Measurements from ENCODE around the gene SCLY.

Gene SCLY

DNA sequence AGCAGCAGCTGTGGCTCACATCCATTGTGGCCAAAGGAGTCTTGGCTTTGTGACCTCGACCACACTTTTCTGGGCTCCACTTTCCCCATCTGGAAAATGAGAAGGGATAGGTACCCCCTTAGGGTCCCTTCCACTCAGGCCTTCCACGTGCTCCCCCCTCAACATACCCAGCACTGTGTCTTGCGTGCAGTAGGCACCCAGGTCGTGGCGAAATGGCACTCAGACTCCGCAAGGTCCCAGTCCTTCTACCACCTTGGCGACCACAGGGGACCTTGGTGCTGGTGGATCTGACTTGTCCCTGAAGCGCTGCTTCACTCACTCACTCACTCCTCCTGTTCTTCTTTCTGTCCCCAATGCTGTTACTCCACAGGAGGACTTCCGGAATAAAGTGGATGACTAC lies 19.9 kb upstream of the SCLY start:
- no peak overlapping the region for H3K27ac ChIP-seq
- TF ChIP-seq ZFX (IDR thresholded peaks at IDR 0.05; ENCODE audit: borderline replicate concordance), result no peak
- TF ChIP-seq, protein P1, sequence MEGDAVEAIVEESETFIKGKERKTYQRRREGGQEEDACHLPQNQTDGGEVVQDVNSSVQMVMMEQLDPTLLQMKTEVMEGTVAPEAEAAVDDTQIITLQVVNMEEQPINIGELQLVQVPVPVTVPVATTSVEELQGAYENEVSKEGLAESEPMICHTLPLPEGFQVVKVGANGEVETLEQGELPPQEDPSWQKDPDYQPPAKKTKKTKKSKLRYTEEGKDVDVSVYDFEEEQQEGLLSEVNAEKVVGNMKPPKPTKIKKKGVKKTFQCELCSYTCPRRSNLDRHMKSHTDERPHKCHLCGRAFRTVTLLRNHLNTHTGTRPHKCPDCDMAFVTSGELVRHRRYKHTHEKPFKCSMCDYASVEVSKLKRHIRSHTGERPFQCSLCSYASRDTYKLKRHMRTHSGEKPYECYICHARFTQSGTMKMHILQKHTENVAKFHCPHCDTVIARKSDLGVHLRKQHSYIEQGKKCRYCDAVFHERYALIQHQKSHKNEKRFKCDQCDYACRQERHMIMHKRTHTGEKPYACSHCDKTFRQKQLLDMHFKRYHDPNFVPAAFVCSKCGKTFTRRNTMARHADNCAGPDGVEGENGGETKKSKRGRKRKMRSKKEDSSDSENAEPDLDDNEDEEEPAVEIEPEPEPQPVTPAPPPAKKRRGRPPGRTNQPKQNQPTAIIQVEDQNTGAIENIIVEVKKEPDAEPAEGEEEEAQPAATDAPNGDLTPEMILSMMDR (IDR thresholded peaks at IDR 0.05), result no peak

DNA sequence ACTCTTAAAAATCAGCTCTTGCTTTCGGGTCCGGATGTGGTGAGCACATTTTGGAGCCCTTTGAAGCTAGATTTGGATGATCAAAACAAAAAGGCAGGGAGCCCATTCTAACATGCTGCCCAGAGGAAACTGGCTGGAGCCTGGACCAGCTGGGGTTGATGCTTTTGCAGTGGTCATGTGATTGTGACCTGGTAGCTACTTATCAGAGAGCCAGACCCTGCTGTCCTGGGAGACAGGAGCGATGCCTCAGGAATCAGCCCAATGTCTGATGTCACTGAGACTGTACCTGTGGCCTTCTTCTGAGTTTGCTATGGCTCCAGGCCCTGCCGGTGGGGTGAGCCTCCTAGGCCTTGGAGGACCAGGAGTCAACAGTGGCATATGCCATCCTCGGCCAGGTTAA lies 18.7 kb upstream of the SCLY start:
- TF ChIP-seq, protein P1 (IDR thresholded peaks at IDR 0.05), result no peak
- TF ChIP-seq ZFX (IDR thresholded peaks at IDR 0.05; ENCODE audit: borderline replicate concordance), result no peak
- H3K27ac ChIP-seq, result no peak overlapping the region

DNA sequence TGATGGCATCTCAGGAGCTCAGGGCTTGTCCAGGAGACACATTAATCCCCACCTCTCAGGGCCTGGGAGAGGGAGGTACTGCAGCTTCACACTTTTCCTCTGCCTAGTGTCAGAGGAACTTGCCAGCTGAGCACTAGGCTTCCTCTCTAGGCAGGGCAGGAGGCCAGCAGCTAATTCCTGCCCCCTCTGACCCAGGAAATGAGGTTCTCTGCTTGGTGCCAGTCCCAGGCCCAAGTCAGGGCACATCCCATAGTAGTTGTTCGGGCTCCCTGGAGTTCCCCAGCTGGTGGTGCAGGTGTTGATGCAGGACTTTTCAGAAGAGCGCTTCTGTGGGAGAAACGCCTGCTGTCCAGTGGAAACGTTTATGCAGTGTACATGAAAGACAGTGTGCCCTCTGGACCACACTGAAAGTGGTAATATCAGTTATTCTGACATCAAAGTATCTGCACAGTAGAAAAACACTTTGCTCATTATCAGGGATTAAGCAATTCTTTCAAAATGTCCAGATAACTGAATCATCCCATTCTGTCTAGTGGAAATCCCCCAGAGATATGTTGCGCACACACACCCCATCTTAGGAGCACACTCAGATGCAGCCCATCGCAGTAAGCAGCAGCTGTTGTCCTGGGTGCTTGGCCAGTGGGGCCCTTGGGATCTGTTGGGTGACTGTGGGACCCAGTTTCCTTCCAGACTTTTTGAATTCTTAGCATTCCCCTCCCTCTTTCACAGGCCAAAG lies 17.8 kb upstream of the SCLY start:
- no peak for TF ChIP-seq ZFX (IDR thresholded peaks at IDR 0.05; ENCODE audit: borderline replicate concordance)
- H3K27ac ChIP-seq, result no peak overlapping the region

DNA sequence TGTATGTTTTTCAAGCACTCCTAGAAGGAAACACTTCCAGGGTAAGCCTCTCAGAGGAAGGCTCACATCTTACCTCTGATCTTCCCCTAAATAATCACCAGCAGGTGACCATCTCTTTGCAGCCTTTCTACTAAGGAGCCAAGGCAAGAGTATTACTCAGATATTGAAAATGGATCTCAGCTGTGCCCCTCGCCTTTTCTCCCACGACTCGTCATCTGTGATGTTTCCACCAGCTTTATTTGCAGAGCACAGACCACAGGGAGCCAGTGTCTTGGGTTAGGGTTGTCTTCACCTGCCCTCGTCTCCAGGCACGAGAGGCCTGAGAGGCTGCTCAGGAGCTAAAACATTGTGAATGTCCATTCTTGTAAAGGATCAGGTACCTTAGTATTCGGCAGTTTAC lies 16.9 kb upstream of the SCLY start:
- TF ChIP-seq, protein P1 (IDR thresholded peaks at IDR 0.05), result no peak
- TF ChIP-seq ZFX (IDR thresholded peaks at IDR 0.05; ENCODE audit: borderline replicate concordance), result no peak
- no peak overlapping the region for H3K27ac ChIP-seq

DNA sequence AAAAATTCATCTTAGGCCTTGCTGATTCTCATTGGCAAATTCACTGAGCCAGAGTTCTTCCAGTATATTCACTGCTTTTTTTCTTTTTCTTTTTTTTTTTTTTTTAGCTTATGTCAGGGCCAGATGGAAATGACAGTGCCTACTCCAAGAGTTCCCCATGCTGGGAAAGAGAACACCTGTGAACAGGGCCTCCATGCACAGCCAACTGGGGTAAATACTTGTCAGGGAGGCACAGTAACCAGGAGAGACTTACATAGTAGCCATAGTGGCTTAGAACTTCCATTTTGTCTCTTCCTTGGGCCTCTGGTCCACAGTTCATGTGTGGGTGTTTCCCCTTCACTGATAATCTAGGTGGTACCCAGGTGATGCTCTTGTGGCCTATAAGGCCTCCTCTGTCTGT lies 15.2 kb upstream of the SCLY start:
- H3K27ac ChIP-seq, result no peak overlapping the region
- TF ChIP-seq, protein P1 (IDR thresholded peaks at IDR 0.05), result no peak
- TF ChIP-seq ZFX (IDR thresholded peaks at IDR 0.05; ENCODE audit: borderline replicate concordance), result no peak

DNA sequence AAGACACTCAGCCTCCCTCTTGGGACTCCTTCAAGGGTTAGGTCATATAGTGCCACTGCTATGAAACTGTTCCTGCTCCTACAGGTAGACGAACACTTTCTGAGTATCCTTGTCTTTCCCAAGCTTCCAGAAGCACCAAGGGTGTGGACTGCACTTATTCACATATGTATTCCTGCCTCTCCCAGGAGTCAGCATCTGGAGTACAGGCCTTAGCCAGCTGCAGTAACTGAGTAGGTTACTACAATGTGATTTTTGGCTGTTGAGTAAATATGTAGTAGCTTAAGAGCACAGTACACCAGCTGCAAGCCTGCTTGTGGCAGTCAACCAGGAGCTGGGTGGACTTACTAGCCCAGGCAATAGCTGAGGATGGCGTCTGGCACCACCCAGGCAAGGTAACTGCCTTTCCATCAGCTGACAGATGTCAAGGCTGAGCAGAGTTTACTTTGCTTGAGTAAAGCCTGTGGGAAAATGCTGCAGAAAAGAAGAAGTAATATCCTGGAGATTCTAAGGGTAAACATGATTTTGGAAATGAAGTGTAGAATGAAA lies 14.0 kb upstream of the SCLY start:
- TF ChIP-seq ZFX (IDR thresholded peaks at IDR 0.05; ENCODE audit: borderline replicate concordance), result no peak
- TF ChIP-seq, protein P1 (IDR thresholded peaks at IDR 0.05), result no peak
- no peak overlapping the region for H3K27ac ChIP-seq

DNA sequence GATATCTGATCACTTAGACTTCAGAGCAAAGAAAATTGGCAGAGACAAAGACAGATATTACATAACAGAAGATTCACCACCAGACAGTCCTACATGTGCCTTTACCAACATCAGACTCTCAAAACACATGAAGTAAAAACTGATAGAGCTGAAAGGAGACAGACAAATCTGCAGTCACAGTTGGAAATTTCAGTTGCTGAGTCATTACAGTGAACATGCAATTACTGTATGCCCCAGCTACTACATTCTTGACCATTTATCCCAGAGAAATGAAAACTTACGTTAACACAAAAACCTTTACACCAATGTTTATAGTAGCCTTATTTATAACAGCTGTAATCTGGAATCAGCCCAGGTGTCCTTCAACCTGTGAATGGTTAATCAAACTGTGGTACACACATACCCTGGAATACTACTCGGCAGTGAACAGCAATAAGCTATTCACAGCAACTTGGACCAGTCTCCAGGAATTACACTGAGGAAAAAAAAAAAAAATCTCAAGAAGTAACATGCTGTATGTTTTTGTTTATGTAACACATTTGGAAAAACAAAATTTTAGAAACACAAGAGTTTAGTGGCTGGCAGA lies 7.5 kb upstream of the SCLY start:
- H3K27ac ChIP-seq, result no peak overlapping the region
- TF ChIP-seq, protein P1 (IDR thresholded peaks at IDR 0.05), result no peak
